GM18861 (cell line): ENCODE measurements around the gene PFN4.
"Not testable (repeated sequence)": the region's sequence is repeated elsewhere in the genome, so short reads cannot be mapped to it uniquely, and the experiment has no call there.

Experiments used
- ATAC-seq: cut with Tn5 transposase; IDR thresholded peaks from one replicate; pipeline ENCODE4 v1.9.1; 2021; ENCODE audit not compliant: unreplicated experiment

PFN4 gene

DNA sequence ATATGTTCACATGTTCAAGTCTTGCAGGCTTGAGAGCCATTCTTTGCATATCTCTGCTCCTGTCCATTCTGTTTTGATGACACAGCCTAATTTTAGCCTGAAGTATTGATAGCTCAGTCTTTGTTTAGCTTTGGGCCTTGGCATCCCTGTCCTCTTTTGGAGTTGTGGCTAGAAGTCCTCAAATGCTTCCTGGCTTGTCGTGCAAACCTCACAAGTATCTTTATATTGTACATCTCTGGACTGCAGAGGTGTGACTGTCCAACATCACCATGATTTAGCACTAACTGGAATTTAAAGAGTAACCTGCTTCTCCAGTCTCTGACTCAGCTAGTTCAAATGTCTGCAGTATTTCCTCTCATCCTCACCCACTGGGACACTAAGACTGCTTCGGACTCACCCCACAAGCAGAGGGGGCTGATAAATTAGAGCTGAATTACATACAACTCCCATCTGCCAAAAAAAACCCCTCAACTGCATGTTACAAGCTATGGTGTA is 11.7 kb downstream of the PFN4 start:
- no peak for ATAC-seq

- ATAC-seq = no peak
Measured at GRCh38 chr2:24110660-24111303, 12.4 kb downstream of the PFN4 start.

DNA sequence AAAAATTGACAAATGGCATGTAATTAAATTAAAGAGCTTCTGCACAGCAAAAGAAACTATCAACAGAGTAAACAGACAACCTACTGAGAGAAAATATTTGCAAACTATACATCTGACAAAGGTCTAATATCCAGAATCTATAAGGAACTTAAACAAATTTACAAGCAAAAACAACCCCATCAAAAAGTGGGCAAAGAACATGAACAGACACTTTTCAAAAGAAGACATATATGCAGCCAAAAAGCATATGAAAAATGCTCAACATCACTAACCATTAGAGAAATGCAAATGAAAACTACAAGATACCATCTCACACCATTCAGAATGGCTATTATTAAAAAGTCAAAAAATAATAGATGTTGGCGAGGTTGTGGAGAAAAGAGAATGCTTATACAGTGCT is 13.7 kb downstream of the PFN4 start:
- ATAC-seq = not testable (repeated sequence)

GRCh38 chr2:24107336-24107735 is 15.8 kb downstream of the PFN4 start:
- no peak for ATAC-seq

DNA sequence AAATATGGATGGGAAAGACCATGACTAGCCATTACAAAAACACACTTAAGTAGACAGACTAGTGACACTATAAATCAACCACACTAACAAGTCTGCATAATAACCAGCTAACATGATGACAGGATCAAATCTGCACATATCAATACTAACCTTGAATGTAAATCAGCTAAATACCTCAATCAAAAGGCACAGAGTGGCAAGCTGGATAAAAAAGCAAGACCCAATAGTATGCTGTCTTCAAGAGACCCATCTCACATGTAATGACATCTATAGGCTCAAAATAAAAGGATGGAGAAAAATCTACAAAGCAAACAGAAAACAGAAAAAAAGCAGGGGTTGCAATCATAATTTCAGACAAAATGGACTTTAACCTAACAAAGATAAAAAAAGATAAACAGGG is 16.3 kb downstream of the PFN4 start:
- ATAC-seq = no peak

DNA sequence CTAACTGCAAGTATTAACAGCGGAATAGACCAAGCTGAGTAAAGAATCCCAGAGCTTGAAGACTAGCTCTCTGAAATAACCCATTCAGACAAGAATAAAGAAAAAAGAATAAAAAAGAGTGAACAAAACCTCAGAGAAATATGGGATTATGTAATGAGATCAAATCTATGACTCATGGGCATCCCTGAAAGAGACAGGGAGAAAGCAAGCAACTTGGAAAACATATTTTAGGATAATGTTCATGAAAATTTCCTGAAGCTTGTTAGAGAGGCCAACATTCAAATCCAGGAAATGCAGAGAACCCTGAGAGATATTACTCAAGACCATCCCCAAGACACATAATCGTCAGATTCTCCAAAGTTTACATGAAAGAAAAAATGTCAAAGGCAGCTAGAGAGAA is 17.3 kb downstream of the PFN4 start:
- no peak for ATAC-seq

DNA sequence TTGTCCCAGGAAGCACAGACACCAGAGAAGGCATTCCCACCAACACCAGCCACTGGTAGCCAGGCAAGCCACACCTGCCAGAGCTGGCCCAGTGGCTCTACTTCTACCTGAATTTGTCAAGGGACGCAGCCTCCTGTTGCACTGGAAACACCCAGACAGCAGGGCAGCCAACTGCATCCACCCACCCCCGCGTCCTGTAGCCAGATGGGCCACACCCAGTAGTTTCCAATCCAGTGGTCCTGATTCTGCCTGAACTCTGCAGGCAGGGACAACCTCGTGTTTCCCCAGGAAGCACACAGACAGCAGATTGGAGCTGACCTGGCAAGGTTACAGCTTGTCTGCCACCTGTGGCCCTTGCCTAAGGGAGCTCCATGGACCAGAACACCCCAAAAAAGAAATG is 18.2 kb downstream of the PFN4 start:
- ATAC-seq = no peak

DNA sequence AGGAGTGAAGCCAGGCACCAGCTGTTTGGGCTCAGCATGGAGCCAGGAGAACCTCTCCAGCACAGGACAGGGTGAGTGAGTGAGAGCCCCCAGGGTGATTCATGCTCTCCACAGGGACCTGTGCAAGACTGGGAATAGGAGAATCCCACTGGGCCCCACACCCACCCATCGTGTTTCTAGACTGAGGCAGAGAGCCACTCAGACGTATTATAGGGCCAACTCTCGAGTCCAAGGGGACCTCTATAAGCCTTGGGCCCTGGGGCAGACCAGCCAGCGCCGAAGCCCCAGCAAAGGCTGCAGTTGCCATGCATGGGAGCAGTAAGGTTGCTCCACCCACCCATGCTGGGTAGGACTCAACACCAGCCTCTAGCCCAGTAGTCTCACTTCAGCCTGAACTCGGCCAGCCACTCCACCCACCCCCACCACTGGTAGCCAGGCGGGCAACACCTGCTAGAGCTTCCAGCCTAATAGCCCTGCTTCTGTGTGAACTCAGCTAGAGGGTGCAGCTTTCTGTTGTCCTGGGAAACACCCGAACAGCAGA is 19.0 kb downstream of the PFN4 start:
- no peak for ATAC-seq

GRCh38 chr2:24102677-24103076 is 20.5 kb downstream of the PFN4 start:
- no peak for ATAC-seq

DNA sequence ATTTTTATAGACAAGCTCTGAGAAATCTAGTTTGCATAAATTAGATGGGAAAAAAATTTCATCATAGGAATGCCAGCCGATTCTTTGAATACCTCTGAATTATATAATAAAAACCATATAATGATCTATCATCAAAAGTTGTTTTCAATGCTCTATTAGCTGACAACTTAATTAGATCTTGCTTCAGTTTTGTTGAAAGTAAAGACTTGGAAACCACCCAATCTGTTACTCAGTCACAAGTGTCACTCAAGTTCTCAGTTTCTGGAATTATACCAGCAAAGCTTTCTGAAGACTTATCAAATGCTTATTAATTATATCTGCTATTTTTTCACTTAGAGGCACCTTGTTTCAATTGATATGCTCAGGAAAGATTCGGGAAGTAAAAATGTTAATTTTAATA is 21.1 kb downstream of the PFN4 start:
- ATAC-seq = no peak

- ATAC-seq = not testable (repeated sequence)
Measured at GRCh38 chr2:24100732-24101131, 22.4 kb downstream of the PFN4 start.

DNA sequence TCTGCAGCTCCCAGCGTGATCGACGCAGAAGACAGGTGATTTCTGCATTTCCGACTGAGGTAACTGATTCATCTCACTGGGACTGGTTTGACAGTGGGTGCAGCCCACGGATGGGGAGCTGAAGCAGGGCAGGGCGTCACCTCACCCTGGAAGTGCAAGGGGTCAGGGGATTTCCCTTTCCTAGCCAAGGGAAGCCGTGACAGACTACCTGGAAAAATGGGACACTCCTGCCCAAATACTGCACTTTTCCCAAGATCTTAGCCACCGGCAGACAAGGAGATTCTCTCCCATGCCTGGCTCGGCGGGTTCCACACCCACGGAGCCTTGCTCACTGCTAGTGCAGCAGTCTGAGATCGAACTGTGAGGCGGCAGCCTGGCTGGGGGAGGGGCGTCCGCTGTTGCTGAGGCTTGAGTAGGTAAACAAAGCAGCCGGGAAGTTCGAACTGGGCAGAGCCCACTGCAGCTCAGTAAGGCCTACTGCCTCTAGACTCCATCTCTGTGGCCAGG is 27.9 kb downstream of the PFN4 start:
- not testable (repeated sequence) for ATAC-seq

- not testable (repeated sequence) for ATAC-seq
Measured at GRCh38 chr2:24093270-24093669, 29.9 kb downstream of the PFN4 start.

- ATAC-seq = no peak
Measured at GRCh38 chr2:24088821-24089359, 34.2 kb downstream of the PFN4 start.

DNA sequence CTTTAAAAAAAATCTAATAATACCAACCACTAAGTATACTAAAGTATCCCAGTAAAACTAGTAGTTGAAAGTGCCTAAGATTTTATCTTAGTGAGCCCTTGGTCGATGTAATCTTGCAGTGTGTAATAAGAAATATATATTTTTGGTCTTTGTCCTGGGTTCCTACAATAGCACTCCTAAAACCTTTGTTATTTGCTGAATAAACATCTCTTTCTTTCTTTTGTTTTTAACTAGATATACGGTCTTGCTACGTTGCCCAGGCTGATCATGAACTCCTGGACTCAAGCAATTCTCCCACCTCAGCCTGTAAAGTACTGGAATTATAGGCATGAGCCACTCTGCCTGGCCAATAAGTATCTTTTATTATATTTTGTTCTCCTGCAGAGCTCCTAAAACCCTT is 36.1 kb downstream of the PFN4 start:
- ATAC-seq = no peak

GRCh38 chr2:24086241-24086640 is 36.9 kb downstream of the PFN4 start:
- ATAC-seq = no peak

DNA sequence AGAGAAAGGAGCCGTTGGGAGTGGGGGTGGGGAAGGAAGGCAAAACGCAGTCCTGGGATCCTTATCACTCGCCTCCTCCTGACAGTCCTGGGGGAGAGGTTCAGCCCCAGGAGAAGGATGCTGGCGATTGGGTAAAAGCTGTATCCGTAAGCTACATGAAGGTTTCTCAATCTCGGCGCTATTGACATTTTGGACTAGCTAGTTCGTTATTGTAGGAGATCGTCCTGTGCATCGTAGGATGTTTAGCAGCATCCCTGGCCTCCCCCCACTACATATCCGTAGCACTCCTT is 38.0 kb downstream of the PFN4 start:
- no peak for ATAC-seq

DNA sequence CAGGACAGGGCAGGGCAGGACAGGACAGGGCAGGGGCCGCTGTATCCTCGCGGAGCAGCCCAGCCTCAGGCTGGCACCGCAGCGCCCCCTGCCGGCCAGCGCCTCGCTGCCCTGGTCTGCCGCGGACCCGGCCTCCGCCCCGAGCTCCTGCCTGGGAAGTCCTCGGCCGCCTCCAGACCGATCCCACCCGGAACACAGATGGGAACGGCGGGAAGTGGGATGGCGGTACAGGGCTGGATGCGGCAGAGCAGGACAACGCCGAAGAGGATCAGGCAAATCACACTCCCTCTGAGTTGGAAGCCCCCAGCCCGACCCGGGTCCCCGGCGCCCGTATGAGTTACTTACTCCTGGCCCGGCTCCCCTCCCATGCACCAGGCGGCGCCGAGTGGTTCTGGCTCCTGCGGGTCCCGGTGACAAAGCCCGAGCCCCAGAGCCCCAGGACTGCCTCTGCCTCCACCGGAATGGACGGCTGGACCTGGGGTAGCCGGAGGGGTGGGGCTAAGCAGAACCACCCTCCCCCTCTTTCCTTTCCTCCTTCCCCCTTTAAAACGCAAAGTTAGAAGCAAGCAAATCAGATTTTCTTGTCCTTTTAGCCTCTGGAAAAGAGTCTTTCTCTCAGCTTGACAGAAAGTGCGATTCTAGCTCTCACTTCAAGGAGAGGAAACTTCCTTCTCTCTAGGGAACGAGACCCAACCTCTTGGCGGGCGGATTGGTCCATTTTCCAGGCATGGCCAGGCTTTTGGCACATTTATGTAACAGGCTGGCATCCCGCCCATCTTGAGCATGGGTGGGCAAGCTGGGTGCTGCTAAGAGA is 38.5 kb downstream of the PFN4 start, which contains the start of gene TP53I3:
TSS of gene TP53I3 (minus strand) at position 449 of the 814 bp plus-strand sequence. CDS start 508 bp downstream, outside the sequence.
- peak; percentile 56 for ATAC-seq

GRCh38 chr2:24083567-24084385 is 39.4 kb downstream of the PFN4 start:
- ATAC-seq = peak; percentile 81

DNA sequence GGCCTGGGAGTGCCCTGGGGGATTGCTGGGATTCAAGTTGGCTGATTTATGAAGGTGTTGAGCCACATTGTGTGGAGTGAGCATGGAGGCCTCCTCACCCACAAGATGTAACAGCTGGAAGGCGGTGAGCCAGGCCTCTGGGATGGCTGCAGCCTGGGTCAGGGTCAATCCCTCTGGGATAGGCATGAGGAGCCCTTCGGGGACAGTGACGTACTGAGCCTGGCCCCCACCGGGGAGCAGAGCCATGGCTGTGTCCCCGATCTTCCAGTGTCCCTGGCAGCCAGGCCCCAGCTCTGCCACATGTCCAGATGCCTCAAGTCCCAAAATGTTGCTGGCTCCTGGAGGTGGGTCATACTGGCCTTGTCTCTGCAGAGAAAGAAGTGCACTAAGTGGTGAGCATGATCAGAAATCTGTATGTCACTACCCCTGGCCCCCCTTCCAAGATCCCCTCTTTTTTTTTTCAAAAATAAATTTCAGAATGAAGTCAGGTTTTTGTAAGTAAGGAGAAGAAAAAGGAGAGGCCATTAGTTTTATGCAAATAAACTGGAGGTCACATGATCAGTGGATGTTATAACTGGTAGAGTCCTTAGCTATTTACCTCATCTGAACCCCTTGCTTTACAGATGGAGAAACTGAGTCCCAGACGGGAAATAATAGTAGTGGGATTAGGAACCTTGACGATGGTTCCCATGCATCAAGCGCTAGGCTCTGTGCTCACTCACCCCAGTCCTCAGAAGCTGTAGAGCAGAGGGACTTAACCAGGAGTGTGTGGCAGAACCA is 40.2 kb downstream of the PFN4 start:
- no peak for ATAC-seq
